Head of caudate nucleus (tissue), 42 donors: ENCODE results near the gene PCDHGC3.

ENCODE experiments used
- DNase-seq, 42 donors: peaks; one replicate each; pipeline versions ENCODE4 v3.0.0 to v3.0.0-alpha.2; 2020 to 2021; ENCODE audit warnings: mixed read lengths in 7 of 42
- intact Hi-C: fragments of 100-400 bp; cut with DNase I; formaldehyde crosslinking; loops from one replicate; pipeline ENCODE4 v1.15.0; 2022

Gene PCDHGC3

DNA sequence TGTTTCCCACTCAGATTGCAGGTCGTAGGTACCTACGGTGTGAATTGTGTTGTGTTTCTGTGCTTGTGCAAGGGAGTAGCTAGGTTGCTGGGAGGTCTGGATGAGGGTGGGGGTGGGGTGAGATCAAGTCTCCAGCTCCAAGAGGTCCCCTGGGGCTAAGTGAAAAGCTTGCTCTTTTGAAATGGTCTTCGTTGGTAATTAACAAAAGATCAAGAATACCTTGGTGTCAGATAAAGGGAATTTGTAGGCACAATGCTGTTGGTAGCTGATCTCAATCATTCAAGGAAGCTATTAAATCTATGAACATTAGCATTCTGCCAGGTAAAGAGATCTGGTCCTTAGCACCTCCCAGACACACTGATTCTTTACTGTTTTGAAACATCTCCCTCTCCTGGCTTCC, 8.1 kb downstream of the PCDHGC3 start:
- no peak for DNase-seq
- intact Hi-C loops = no loop called here

GRCh38 chr5:141484310-141484640, 8.5 kb downstream of the PCDHGC3 start:
- intact Hi-C loops = no loop called here
- DNase-seq = no peak

DNA sequence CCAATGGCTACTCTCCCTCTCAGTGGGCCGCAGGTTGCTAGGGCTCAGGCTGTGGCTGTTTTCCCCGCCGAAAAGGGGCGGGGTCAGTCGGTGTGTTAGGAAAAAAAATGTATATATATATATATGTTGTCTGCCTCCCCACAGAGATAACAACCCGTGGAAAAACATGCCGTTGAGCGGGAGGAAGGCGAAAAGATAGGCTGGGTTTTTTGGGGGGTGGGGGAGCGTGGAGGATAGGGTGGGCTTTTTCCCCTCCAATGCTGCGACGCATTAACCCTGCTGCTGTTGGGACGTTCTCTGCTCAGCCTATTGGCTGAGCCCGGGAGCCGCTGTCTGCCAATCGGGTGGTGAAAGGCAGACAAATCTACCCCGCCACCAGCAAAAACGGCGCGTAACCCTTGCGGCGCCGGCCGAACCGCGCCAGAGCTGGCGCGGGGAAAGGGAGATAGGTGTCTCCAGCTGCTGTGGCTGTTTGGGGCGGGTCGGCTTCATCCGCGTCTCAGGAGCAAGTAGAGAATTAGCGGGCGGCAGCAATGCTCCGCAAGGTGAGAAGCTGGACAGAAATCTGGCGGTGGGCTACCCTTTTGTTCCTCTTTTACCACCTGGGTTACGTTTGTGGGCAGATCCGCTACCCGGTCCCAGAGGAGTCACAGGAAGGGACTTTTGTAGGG, 9.0 kb downstream of the PCDHGC3 start, which contains the start of gene PCDHGC4:
Gene PCDHGC4, plus strand, starts transcription at position 390 of the 671 bp plus-strand sequence. Its CDS starts 144 bp downstream, at position 534.
- intact Hi-C loops = no loop called here
- peak in 36 of 42 donors; percentile 42 to 86 (median 68) for DNase-seq

DNA sequence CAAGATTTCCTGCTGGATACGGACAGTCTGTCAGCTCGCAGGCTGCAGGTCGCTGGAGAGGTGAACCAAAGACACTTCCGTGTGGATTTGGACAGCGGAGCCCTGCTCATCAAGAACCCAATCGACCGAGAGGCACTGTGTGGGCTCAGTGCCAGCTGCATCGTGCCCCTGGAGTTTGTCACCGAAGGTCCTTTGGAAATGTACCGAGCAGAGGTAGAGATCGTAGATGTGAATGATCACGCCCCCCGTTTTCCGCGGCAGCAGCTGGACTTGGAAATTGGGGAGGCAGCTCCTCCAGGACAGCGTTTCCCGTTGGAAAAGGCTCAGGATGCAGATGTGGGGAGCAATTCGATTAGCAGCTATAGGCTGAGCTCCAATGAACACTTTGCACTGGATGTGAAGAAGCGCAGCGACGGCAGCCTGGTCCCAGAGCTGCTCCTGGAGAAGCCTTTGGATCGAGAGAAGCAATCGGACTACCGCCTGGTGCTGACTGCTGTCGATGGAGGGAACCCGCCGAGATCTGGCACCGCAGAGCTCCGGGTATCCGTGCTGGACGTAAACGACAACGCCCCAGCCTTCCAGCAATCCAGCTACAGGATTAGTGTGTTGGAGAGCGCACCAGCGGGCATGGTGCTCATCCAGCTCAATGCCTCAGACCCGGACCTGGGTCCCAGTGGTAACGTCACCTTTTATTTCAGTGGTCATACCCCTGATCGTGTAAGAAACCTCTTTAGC, 9.7 kb downstream of the PCDHGC3 start:
- DNase-seq = peak in 2 of 42 donors; percentile 34 to 40

DNA sequence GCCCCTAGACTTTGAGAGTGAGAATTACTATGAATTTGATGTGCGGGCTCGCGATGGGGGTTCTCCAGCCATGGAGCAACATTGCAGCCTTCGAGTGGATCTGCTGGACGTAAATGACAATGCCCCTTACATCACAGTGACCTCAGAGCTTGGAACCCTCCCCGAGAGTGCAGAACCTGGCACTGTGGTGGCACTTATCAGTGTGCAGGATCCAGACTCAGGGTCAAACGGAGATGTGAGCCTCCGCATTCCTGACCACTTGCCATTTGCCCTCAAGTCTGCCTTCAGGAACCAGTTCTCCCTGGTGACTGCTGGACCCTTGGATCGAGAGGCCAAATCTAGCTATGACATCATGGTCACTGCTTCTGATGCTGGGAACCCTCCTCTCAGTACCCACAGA, 10.3 kb downstream of the PCDHGC3 start:
- DNase-seq = no peak
- intact Hi-C loops = no loop called here

More for the DNA sequence above, 9.7 kb downstream of the PCDHGC3 start:
- intact Hi-C loops = no loop called here

GRCh38 chr5:141487131-141487530, 11.4 kb downstream of the PCDHGC3 start:
- intact Hi-C loops = no loop called here
- DNase-seq = no peak

- intact Hi-C loops = no loop called here
- peak in 39 of 42 donors; percentile 37 to 92 (median 72) for DNase-seq
These were observed 13.1 kb downstream of the PCDHGC3 start, which contains the start of gene PCDHGC5 for GRCh38 chr5:141488591-141489561. Gene PCDHGC5 (plus strand): TSS chr5:141489081. CDS start chr5:141489241, 160 bp downstream.

DNA sequence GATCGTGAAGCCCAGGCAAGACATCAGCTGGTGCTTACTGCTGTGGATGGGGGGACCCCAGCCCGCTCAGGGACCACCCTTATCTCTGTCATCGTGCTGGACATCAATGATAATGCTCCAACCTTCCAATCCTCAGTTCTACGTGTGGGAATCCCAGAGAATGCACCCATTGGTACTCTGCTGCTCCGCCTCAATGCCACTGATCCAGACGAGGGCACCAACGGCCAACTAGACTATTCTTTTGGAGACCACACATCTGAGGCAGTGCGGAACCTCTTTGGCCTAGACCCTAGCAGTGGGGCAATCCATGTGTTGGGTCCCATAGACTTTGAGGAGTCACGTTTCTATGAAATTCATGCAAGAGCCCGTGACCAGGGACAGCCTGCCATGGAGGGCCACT, 14.1 kb downstream of the PCDHGC3 start:
- DNase-seq = peak in 17 of 42 donors; percentile 32 to 75 (median 56)
- intact Hi-C loops = no loop called here

- intact Hi-C loops = no loop called here
- no peak for DNase-seq
These were observed 14.5 kb downstream of the PCDHGC3 start for GRCh38 chr5:141490271-141490670.

DNA sequence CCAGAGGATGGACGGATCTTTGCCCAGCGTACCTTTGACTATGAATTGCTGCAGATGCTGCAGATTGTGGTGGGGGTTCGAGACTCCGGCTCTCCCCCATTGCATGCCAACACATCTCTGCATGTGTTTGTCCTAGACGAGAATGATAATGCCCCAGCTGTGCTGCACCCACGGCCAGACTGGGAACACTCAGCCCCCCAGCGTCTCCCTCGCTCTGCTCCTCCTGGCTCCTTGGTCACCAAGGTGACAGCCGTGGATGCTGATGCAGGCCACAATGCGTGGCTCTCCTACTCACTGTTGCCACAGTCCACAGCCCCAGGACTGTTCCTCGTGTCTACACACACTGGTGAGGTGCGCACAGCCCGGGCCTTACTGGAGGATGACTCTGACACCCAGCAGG, 15.0 kb downstream of the PCDHGC3 start:
- intact Hi-C loops = no loop called here
- peak in 1 of 42 donors; percentile 10 for DNase-seq

- intact Hi-C loops = no loop called here
- DNase-seq = peak in 1 of 42 donors; percentile 10
These were observed 15.8 kb downstream of the PCDHGC3 start for GRCh38 chr5:141491323-141492167.

DNA sequence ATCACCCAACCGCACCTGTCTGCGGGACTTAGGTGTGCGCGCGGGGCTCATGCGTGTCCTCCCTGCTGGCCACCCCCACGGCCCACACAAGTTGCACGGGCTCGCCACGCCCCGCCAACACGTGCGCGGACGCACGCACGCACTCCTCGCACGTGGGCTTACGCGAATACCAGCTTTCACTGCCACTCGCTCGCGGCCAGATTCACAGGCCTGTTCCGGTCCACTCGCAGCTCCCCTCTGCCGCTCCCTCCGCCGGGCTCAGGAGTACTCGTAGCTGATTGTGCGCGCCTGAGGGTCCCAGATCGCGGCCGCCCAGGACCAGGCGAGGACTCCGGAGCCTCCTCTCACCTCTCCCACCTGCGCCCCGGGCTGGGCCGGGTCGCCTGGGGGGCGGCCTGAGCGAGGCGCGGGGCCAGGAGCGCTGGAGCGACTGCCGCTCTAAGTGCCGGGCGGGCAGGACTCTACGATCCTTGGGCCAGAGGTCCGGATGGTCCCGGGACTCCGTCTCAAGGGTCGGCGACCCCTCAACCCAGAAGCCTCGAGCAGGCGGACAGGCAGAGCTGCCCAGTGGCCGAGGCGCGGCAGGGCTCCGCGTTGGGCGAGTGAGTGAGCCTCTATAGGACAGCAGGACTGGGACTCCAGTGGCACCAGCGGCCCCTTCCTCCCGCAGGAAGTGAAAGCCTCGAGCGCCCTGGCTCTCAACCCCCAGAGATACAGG, 16.6 kb downstream of the PCDHGC3 start:
- DNase-seq = peak in 26 of 42 donors; percentile 37 to 70 (median 58)
- intact Hi-C loops = no loop called here

DNA sequence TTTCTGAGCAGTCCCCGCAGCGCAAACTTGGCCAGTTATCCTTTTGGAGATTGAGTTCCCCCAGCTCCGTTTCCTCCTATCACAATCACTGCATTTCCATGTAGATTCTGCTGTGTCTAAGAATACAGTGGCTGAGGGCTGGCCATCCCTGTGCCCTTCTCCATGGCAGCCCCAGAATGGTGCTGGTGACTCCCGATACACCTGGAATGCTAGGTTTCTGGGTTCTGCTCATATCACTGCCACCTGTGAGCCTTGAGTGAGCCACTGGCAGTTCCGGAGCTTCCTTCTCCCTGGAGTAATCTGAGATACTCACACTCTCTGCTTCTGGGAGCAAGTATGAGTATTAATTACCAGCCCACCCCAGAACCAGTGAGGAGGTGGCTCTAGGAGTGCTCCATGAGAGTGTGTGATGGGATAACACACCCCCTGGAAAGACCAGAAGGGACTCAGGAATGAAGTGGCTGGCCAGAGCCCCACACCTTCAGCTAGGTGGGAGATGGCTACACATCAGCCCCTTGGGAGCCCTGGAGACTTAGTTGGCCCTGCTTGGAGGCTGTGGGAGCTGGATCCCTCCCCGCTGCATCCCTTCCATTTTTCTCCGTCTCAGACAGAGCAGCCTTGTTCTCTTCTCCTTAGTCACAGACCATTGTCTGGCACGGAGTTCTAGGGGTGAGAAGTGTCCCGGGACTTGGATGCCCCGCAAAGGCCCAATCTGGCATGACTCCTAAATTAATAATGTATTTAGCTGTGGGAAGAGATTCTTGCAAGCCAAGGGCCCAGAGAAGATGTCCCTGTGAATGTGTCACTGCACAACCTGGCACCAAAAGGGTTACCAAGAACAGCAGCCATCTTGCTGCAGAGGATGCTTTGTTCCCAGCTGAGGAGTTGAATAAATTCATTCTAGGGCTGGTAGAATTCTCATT, 18.0 kb downstream of the PCDHGC3 start:
- DNase-seq = peak in 32 of 42 donors; percentile 19 to 90 (median 63)
- intact Hi-C loops = no loop called here

DNA sequence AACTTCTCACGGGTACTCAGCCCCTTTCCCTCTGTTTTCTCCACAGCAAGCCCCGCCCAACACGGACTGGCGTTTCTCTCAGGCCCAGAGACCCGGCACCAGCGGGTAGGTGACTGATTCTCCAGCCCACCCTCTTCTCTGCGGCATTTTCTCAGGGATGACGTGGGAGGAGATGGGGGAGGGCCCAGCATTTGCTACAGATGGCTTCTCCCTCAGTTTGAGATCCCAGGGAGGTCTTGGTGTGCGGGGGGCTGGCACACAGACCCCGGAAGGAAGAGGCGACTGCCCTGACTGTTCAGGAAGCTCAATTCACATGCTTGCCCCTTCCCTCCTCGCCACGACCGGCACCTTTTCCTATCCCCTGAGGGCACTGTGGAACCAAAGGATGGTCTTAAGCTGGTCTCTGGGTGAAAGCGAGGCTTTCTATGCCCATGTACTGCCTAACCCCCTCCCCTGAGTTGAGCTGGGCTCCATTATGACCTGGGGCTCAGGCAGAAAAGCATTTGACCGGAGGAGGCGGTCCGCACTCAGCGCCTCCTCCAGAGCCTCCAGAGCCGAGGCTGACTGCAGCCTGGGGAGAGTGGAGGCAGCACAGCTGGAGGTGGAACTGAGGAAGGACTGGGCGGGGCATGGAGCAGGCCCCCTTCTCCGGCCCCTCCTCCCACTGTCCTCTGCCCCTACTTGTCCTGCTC, 19.1 kb downstream of the PCDHGC3 start:
- DNase-seq = peak in 35 of 42 donors; percentile 47 to 87 (median 66)

DNA sequence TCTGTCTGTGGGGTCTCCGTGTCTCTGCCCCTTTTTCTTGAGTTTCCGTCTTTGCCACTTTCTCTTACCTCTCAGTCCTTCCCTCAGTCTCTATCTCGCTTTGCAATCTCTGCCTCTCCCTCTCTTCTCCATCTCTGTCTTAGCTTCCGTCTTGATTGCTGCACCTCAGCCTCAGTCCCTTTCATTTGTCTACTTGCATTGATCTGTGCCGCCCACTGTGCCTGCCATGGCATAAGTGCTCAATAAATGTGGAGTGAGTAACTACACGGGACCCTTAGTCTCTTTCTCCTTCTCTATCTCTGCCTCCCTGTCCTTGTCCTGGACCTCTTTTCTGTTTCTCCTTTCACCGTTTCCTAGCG, 19.7 kb downstream of the PCDHGC3 start:
- intact Hi-C loops = no loop called here
- no peak for DNase-seq

More for the DNA sequence above, 19.1 kb downstream of the PCDHGC3 start:
- intact Hi-C loops = no loop called here

DNA sequence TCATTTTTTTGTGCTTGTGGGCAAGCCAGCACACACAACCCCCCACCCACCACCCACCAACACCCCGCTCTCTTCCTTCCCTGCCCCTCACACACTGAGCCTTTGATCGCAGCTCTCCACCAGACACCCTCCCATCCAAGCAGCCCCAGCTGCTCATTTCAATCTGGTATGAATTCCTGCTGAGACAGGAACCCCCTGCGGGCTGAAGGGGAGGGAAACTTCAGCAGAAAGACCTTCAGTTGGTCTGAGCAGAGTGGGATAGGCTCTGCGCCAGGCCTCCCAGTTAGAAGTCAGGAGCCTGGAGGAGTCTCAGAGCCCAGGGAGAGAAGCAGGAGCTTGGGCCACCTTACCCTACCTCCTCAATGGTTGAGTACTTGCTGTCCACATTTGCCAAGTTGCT, 20.3 kb downstream of the PCDHGC3 start:
- DNase-seq = peak in 3 of 42 donors; percentile 14 to 44 (median 38)
- intact Hi-C loops = no loop called here
